Endothelial cell of umbilical vein (primary cell): ENCODE results near the gene DDX54. TPM values are rescaled to one million over a fixed set of nuclear protein-coding genes. Genes with fewer than 3 reads are reported as not detected.

Experiments used
- BruUV-seq: library from RNA; stranded (reverse); fragments of 400-500 nt; replicated peaks from 2 replicates; lab custom pipeline; 2021; lab: Mats Ljungman, UMichigan
- CTCF ChIA-PET: fragments of 300-600, 350-600 bp; sonication (Branson Sonifier 250); formaldehyde crosslinking; loops from one replicate; lab custom pipeline; 2021; ENCODE audit warnings: antibody characterized with exemption, inconsistent platforms; lab: Charles Lee
- POLR2A ChIA-PET: fragments of 300-600, 350-600 bp; sonication (Branson Sonifier 250); formaldehyde crosslinking; loops from one replicate; lab custom pipeline; 2021; ENCODE audit warnings: antibody characterized with exemption, inconsistent platforms; lab: Charles Lee
- DNase-seq: peaks from one replicate; pipeline ENCODE4 v3.0.0-alpha.2; 2011; ENCODE audit warnings: low read depth, low spot score
- FAIRE-seq: peaks from 2 replicates; lab custom pipeline; 2011; peaks lifted over from hg19 to GRCh38; lab: Jason Lieb, UNC
- H2AFZ ChIP-seq: 2 replicates; pipeline ENCODE4 v1.6.0; 2012; ENCODE audit warnings: low read depth, low read length, control low read depth, inconsistent platforms
- H3K27ac ChIP-seq: 2 replicates; pipeline ENCODE4 v1.5.1; 2011; ENCODE audit warnings: low read depth, mild to moderate bottlenecking, control low read depth, low read length, moderate library complexity; ENCODE audit not compliant: insufficient read depth
- H3K27me3 ChIP-seq, 2 experiments: 2 replicates each; pipeline versions ENCODE4 v1.6.0 to v1.6.1; 2011; ENCODE audit warnings: low read length in 2 of 2, mixed read lengths in 1 of 2; ENCODE audit not compliant: control insufficient read depth in 2 of 2, insufficient read depth in 2 of 2
- H3K36me3 ChIP-seq, 2 experiments: 2 replicates in 1 of 2; 3 replicates in 1 of 2; pipeline ENCODE4 v1.5.1; 2011; ENCODE audit warnings: low read length in 2 of 2, mild to moderate bottlenecking in 1 of 2, moderate library complexity in 1 of 2; ENCODE audit not compliant: control insufficient read depth in 2 of 2, insufficient read depth in 2 of 2; ENCODE audit errors: extremely low read depth in 1 of 2
- H3K4me1 ChIP-seq: 3 replicates; pipeline ENCODE4 v1.5.1; 2011; ENCODE audit warnings: mild to moderate bottlenecking, low read length; ENCODE audit not compliant: control insufficient read depth, insufficient read depth; ENCODE audit errors: extremely low read depth
- H3K4me2 ChIP-seq: 2 replicates; pipeline ENCODE4 v1.6.1; 2011; ENCODE audit warnings: low read length, control low read depth, mixed read lengths; ENCODE audit not compliant: insufficient read depth
- H3K4me3 ChIP-seq, 3 experiments: fragments of 200-600 bp in 1 of 3; sonication (generic), shearing (Covaris generic) in 1 of 3; replicated peaks in 1 of 3; 2 replicates each; pipeline ENCODE4 v1.5.1; 2011 to 2016; ENCODE audit warnings: control low read depth in 3 of 3, low read length in 3 of 3, mild to moderate bottlenecking in 2 of 3, inconsistent platforms in 1 of 3, low read depth in 1 of 3, moderate library complexity in 1 of 3; ENCODE audit not compliant: insufficient read depth in 1 of 3
- H3K79me2 ChIP-seq: 2 replicates; pipeline ENCODE4 v1.6.0; 2012; ENCODE audit warnings: low read length, inconsistent platforms; ENCODE audit not compliant: control insufficient read depth, insufficient read depth
- H3K9ac ChIP-seq: replicated peaks from 2 replicates; pipeline ENCODE3; 2011; ENCODE audit warnings: low read length, control low read depth; ENCODE audit not compliant: insufficient read depth; ENCODE audit errors: extremely low read depth
- H3K9me1 ChIP-seq: replicated peaks from 3 replicates; pipeline ENCODE4 v1.6.0; 2011; ENCODE audit warnings: mild to moderate bottlenecking, low read length; ENCODE audit not compliant: control insufficient read depth, insufficient read depth; ENCODE audit errors: extremely low read depth
- H3K9me3 ChIP-seq: replicated peaks from 2 replicates; pipeline ENCODE4 v1.5.1; 2012; ENCODE audit warnings: low read length, inconsistent platforms; ENCODE audit not compliant: control insufficient read depth, insufficient read depth
- H4K20me1 ChIP-seq: replicated peaks from 2 replicates; pipeline ENCODE3; 2011; ENCODE audit warnings: mild to moderate bottlenecking, low read length; ENCODE audit not compliant: control insufficient read depth, insufficient read depth; ENCODE audit errors: extremely low read depth
- EZH2 ChIP-seq: IDR thresholded peaks from 2 replicates; pipeline ENCODE4 v1.6.1; 2012; ENCODE audit warnings: borderline replicate concordance, low read depth, mild to moderate bottlenecking, moderate library complexity, low read length, inconsistent platforms; ENCODE audit not compliant: severe bottlenecking
- FOS ChIP-seq: IDR thresholded peaks from 2 replicates; pipeline ENCODE4 v1.6.1; 2011; ENCODE audit warnings: mild to moderate bottlenecking, low read length, moderate library complexity, borderline replicate concordance; ENCODE audit not compliant: insufficient read depth
- GATA2 ChIP-seq: IDR thresholded peaks from 2 replicates; pipeline ENCODE4 v1.7.0; 2011; ENCODE audit warnings: low read depth, mild to moderate bottlenecking, moderate library complexity, mixed read lengths, low read length; ENCODE audit not compliant: insufficient read length, insufficient read depth
- MYC ChIP-seq: IDR thresholded peaks from one replicate; pipeline ENCODE4 v1.6.1; 2011; ENCODE audit warnings: mild to moderate bottlenecking, low read depth, low read length
- POLR2A ChIP-seq: IDR thresholded peaks from 2 replicates; pipeline ENCODE4 v1.6.1; 2012; ENCODE audit warnings: low read depth, mild to moderate bottlenecking, control low read depth, low read length
- POLR2AphosphoS5 ChIP-seq: IDR thresholded peaks from 2 replicates; pipeline ENCODE4 v1.6.1; 2012; ENCODE audit warnings: low read depth, mild to moderate bottlenecking, control low read depth, low read length, moderate library complexity; ENCODE audit not compliant: insufficient read depth
- dilution Hi-C: fragments of 300-500 bp; cut with MboI; formaldehyde crosslinking; loops from one replicate; pipeline ENCODE4 v1.15.0; 2019; ENCODE audit warnings: low sequenced_read_pairs; ENCODE audit not compliant: extremely low pct_ligation_motif_present
- intact Hi-C: fragments of 100-400 bp; cut with micrococcal nuclease; formaldehyde crosslinking; loops from one replicate; pipeline ENCODE4 v1.10.0; 2022
- polyA plus RNA-seq, 4 experiments: library from polyadenylated mRNA; depleted of rRNA in 3 of 4; stranded (reverse) in 3 of 4; unstranded in 1 of 4; fragments of >200 nt; gene quantifications; 2 replicates each; pipeline versions ENCODE4 v1.2.1 to v1.2.3, GENCODE V29; 2011 to 2012; ENCODE audit warnings: missing spikeins in 1 of 4
- total RNA-seq: library from RNA; stranded (reverse); gene quantifications from 2 replicates; pipeline ENCODE4 v1.2.3, GENCODE V29; 2021
- TF ChIP-seq, protein P1 (sequence below), 2 donors: IDR thresholded peaks; 1 replicate in 1 of 2; 2 replicates in 1 of 2; pipeline ENCODE4 v1.5.1; 2011; ENCODE audit warnings: low read length in 2 of 2, mild to moderate bottlenecking in 2 of 2, moderate library complexity in 2 of 2, control low read depth in 1 of 2, inconsistent platforms in 1 of 2, low read depth in 1 of 2; ENCODE audit not compliant: insufficient read depth in 1 of 2; ENCODE audit errors: extremely low read depth in 1 of 2

DDX54 gene
- total and polyA plus RNA-seq, 2 donors (not counting 3 experiments of a cell fraction or from before 2014, with no cell fraction given): 54.1 to 90.0 TPM

GRCh38 chr12:113232840-113233585 lies 47.7 kb upstream of the DDX54 start:
- H3K9me3 ChIP-seq: no peaks in the 10 kb centered on the region
- no peak overlapping the region for H3K4me2 ChIP-seq
- no peak overlapping the region for H3K27ac ChIP-seq

More at GRCh38 chr12:113232840-113233585, 47.7 kb upstream of the DDX54 start:
- peaks cover 42% of the 10 kb centered on the region for H3K4me1 ChIP-seq
- no peak overlapping the region for H3K4me3 ChIP-seq
- no peaks in the 10 kb centered on the region for H3K9me1 ChIP-seq
- peaks cover 0 to 15% of the 10 kb centered on the region in 2 experiments for H3K36me3 ChIP-seq
- DNase-seq (no peak), FAIRE-seq (no peak)
- POLR2A ChIA-PET: interaction anchor here (1.4 kb wide), 1 partner anchor 11 kb away, joined by 5 read pairs; the partner anchor contains the start of gene TPCN1
- intact Hi-C loops: no loop called here
- TF ChIP-seq FOS (no peak), MYC (no peak), GATA2 (no peak), POLR2AphosphoS5 (no peak), EZH2 (no peak), POLR2A (no peak)
- TF ChIP-seq, protein P1, sequence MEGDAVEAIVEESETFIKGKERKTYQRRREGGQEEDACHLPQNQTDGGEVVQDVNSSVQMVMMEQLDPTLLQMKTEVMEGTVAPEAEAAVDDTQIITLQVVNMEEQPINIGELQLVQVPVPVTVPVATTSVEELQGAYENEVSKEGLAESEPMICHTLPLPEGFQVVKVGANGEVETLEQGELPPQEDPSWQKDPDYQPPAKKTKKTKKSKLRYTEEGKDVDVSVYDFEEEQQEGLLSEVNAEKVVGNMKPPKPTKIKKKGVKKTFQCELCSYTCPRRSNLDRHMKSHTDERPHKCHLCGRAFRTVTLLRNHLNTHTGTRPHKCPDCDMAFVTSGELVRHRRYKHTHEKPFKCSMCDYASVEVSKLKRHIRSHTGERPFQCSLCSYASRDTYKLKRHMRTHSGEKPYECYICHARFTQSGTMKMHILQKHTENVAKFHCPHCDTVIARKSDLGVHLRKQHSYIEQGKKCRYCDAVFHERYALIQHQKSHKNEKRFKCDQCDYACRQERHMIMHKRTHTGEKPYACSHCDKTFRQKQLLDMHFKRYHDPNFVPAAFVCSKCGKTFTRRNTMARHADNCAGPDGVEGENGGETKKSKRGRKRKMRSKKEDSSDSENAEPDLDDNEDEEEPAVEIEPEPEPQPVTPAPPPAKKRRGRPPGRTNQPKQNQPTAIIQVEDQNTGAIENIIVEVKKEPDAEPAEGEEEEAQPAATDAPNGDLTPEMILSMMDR (IDR thresholded peaks at IDR 0.05; ENCODE audit: extremely low read depth in 1 of 2, insufficient read depth in 1 of 2, low read depth in 1 of 2, low read length in 2 of 2): no peak
- H2AFZ ChIP-seq: no peak overlapping the region
- H3K9ac ChIP-seq: no peak overlapping the region
- dilution Hi-C loops: no loop called here
- H3K79me2 ChIP-seq: no peaks in the 10 kb centered on the region
- BruUV-seq: no TSS peak
- no peaks in the 10 kb centered on the region for H3K27me3 ChIP-seq
- H4K20me1 ChIP-seq: no peaks in the 10 kb centered on the region
- CTCF ChIA-PET: interaction anchor here (1.4 kb wide), 1 partner anchor 10 kb away, joined by 3 read pairs; no protein-coding TSS in a partner anchor
